Thymus (tissue), 11 donors: Measurements from ENCODE around the gene LRP1B. TPM values are rescaled to one million over a fixed set of nuclear protein-coding genes. Genes with fewer than 3 reads are reported as not detected.

ENCODE experiments used
- DNase-seq, 9 donors: peaks; one replicate each; pipeline ENCODE4 v3.0.0-alpha.2; 2013; ENCODE audit warnings: low spot score in 9 of 9, low read depth in 6 of 9, missing footprints in 1 of 9
- H3K27ac ChIP-seq, 2 donors: one replicate each; pipeline ENCODE4 v1.5.1; 2013; ENCODE audit warnings: control low read depth in 1 of 2, low read depth in 1 of 2, low read length in 1 of 2, mild to moderate bottlenecking in 1 of 2, moderate library complexity in 1 of 2
- H3K27me3 ChIP-seq, 2 donors: one replicate each; pipeline ENCODE4 v1.5.1; 2013; ENCODE audit warnings: low read length in 1 of 2; ENCODE audit not compliant: control insufficient read depth in 2 of 2, insufficient read depth in 1 of 2
- H3K36me3 ChIP-seq, 2 donors: one replicate each; pipeline ENCODE4 v1.5.1; 2013; ENCODE audit warnings: low read length in 1 of 2, mild to moderate bottlenecking in 1 of 2, moderate library complexity in 1 of 2; ENCODE audit not compliant: control insufficient read depth in 2 of 2, insufficient read depth in 2 of 2
- H3K4me1 ChIP-seq, 2 donors: one replicate each; pipeline ENCODE4 v1.5.1; 2013; ENCODE audit warnings: low read length in 2 of 2; ENCODE audit not compliant: control insufficient read depth in 2 of 2, insufficient read depth in 2 of 2
- H3K4me3 ChIP-seq, 2 donors: one replicate each; pipeline ENCODE4 v1.5.1; 2013; ENCODE audit warnings: low read length in 2 of 2, control low read depth in 1 of 2, mild to moderate bottlenecking in 1 of 2
- H3K9me3 ChIP-seq, 2 donors: one replicate each; pipeline ENCODE4 v1.5.1; 2013; ENCODE audit warnings: low read length in 1 of 2, mild to moderate bottlenecking in 1 of 2; ENCODE audit not compliant: control insufficient read depth in 2 of 2, insufficient read depth in 1 of 2
- WGBS: extraction: QIAGEN DNeasy Blood & Tissue Kit; methylation state at CpG from one replicate; pipeline ENCODE4 v1.1.7; 2013; 5-methylcytosine and 5-hydroxymethylcytosine counted together
- polyA plus RNA-seq: library from polyadenylated mRNA; stranded (reverse); fragments of 200-250 nt; gene quantifications from one replicate; pipeline ENCODE4 v1.2.3, GENCODE V29; 2013
- total RNA-seq: library from RNA; stranded (reverse); fragments of 120-200 nt; gene quantifications from one replicate; pipeline ENCODE4 v1.2.4, GENCODE V29; 2013
- donor health status: healthy.

The LRP1B gene
- total and polyA plus RNA-seq, 2 donors: 0.18 to 0.28 TPM

- Histone ChIP-seq H3K27me3 (no peaks in the 10 kb centered on the region), H3K36me3 (no peaks in the 10 kb centered on the region), H3K4me1 (no peaks in the 10 kb centered on the region), H3K4me3 (no peak overlapping the region), H3K27ac (no peak overlapping the region), H3K9me3 (no peaks in the 10 kb centered on the region)
- 95% methylated on average over 1 of the region's 1 CpG for WGBS
- no peak for DNase-seq
These were observed 89.7 kb downstream of the LRP1B start for GRCh38 chr2:142041105-142041504.

- Histone ChIP-seq H3K27ac (no peak overlapping the region), H3K4me1 (no peaks in the 10 kb centered on the region), H3K4me3 (no peak overlapping the region), H3K36me3 (no peaks in the 10 kb centered on the region), H3K27me3 (no peaks in the 10 kb centered on the region), H3K9me3 (no peaks in the 10 kb centered on the region)
- WGBS: 91% methylated on average over 1 of the region's 1 CpG
- no peak for DNase-seq
These were observed 90.3 kb downstream of the LRP1B start for GRCh38 chr2:142040556-142040955.

- H3K4me1 ChIP-seq: no peaks in the 10 kb centered on the region
- no peak overlapping the region for H3K27ac ChIP-seq
- no peaks in the 10 kb centered on the region for H3K36me3 ChIP-seq
- no peaks in the 10 kb centered on the region for H3K27me3 ChIP-seq
- no peak for DNase-seq
- H3K9me3 ChIP-seq: no peaks in the 10 kb centered on the region
- H3K4me3 ChIP-seq: no peak overlapping the region
- WGBS: 92% methylated on average over 1 of the region's 1 CpG
These were observed 92.0 kb downstream of the LRP1B start for GRCh38 chr2:142038826-142039225.

- no peak overlapping the region for H3K27ac ChIP-seq
- H3K9me3 ChIP-seq: no peaks in the 10 kb centered on the region
- no peaks in the 10 kb centered on the region for H3K4me1 ChIP-seq
- 51% methylated on average over 3 of the region's 3 CpGs for WGBS
- H3K36me3 ChIP-seq: no peaks in the 10 kb centered on the region
- no peak for DNase-seq
- no peak overlapping the region for H3K4me3 ChIP-seq
- no peaks in the 10 kb centered on the region for H3K27me3 ChIP-seq
These were observed 93.1 kb downstream of the LRP1B start for GRCh38 chr2:142037744-142038143.

- DNase-seq: no peak
- no peaks in the 10 kb centered on the region for H3K4me1 ChIP-seq
- WGBS: 81% methylated on average over 3 of the region's 3 CpGs
- H3K27ac ChIP-seq: no peak overlapping the region
- H3K4me3 ChIP-seq: no peak overlapping the region
- no peaks in the 10 kb centered on the region for H3K9me3 ChIP-seq
- H3K27me3 ChIP-seq: no peaks in the 10 kb centered on the region
- no peaks in the 10 kb centered on the region for H3K36me3 ChIP-seq
These were observed 93.8 kb downstream of the LRP1B start for GRCh38 chr2:142037066-142037465.

- Histone ChIP-seq H3K27ac (no peak overlapping the region), H3K9me3 (no peaks in the 10 kb centered on the region), H3K4me3 (no peak overlapping the region), H3K27me3 (no peaks in the 10 kb centered on the region), H3K4me1 (no peaks in the 10 kb centered on the region), H3K36me3 (no peaks in the 10 kb centered on the region)
- no peak for DNase-seq
- WGBS: 33% methylated on average over 1 of the region's 1 CpG
These were observed 97.4 kb downstream of the LRP1B start for GRCh38 chr2:142033393-142033792.

- H3K27ac ChIP-seq: no peak overlapping the region
- H3K4me3 ChIP-seq: no peak overlapping the region
- no peaks in the 10 kb centered on the region for H3K27me3 ChIP-seq
- H3K36me3 ChIP-seq: no peaks in the 10 kb centered on the region
- no peak for DNase-seq
- H3K4me1 ChIP-seq: no peaks in the 10 kb centered on the region
- 89% methylated on average over 3 of the region's 3 CpGs for WGBS
- no peaks in the 10 kb centered on the region for H3K9me3 ChIP-seq
These were observed 99.2 kb downstream of the LRP1B start for GRCh38 chr2:142031656-142032055.

GRCh38 chr2:142030735-142031134, 100.1 kb downstream of the LRP1B start:
- 81% methylated on average over 2 of the region's 2 CpGs for WGBS

GRCh38 chr2:142029974-142030373, 100.8 kb downstream of the LRP1B start:
- H3K9me3 ChIP-seq: no peaks in the 10 kb centered on the region
- H3K4me1 ChIP-seq: no peaks in the 10 kb centered on the region
- DNase-seq: no peak
- WGBS: 96% methylated on average over 1 of the region's 1 CpG
- H3K36me3 ChIP-seq: no peaks in the 10 kb centered on the region
- no peak overlapping the region for H3K27ac ChIP-seq
- H3K27me3 ChIP-seq: no peaks in the 10 kb centered on the region
- H3K4me3 ChIP-seq: no peak overlapping the region

More at GRCh38 chr2:142030735-142031134, 100.1 kb downstream of the LRP1B start:
- H3K27me3 ChIP-seq: no peaks in the 10 kb centered on the region
- no peak overlapping the region for H3K27ac ChIP-seq
- H3K4me1 ChIP-seq: no peaks in the 10 kb centered on the region
- H3K36me3 ChIP-seq: no peaks in the 10 kb centered on the region
- no peak for DNase-seq
- H3K4me3 ChIP-seq: no peak overlapping the region
- no peaks in the 10 kb centered on the region for H3K9me3 ChIP-seq

- 91% methylated on average over 1 of the region's 1 CpG for WGBS
- Histone ChIP-seq H3K27me3 (no peaks in the 10 kb centered on the region), H3K27ac (no peak overlapping the region), H3K4me3 (no peak overlapping the region), H3K9me3 (no peaks in the 10 kb centered on the region), H3K36me3 (no peaks in the 10 kb centered on the region), H3K4me1 (no peaks in the 10 kb centered on the region)
- DNase-seq: no peak
These were observed 105.4 kb downstream of the LRP1B start for GRCh38 chr2:142025394-142025793.
